ENCODE data around the gene ZDHHC18.

GRCh38 chr1:26833432-26834405 is 7.2 kb downstream of the ZDHHC18 start:
- peak in 2 of 6 experiments; percentile 8 to 12 for TF ChIP-seq CTCF (IDR thresholded peaks at IDR 0.05)
- peak in 1 of 4 donors; percentile 33 for TF ChIP-seq POLR2A (IDR thresholded peaks at IDR 0.05)
- TF ChIP-seq POLR2AphosphoS5 (IDR thresholded peaks at IDR 0.05) = peak; percentile 36 to 42
